Fibroblast of villous mesenchyme (primary cell): ENCODE data around the gene TWF2. TPM values are rescaled to one million over a fixed set of nuclear protein-coding genes. Genes with fewer than 3 reads are reported as not detected.
"Not testable (repeated sequence)": the region's sequence is repeated elsewhere in the genome, so short reads cannot be mapped to it uniquely, and the experiment has no call there.

Experiments
- DNase-seq: peaks from one replicate; pipeline ENCODE4 v3.0.0-alpha.2; 2010; ENCODE audit warnings: low read depth
- H3K4me3 ChIP-seq: 2 replicates; pipeline ENCODE4 v1.5.1; 2011; ENCODE audit warnings: low read depth, mild to moderate bottlenecking, low read length
- total RNA-seq: library from RNA; depleted of rRNA; stranded (reverse); fragments of >200 nt; gene quantifications from 2 replicates; pipeline ENCODE4 v1.2.3, GENCODE V29; 2012
- TF ChIP-seq, protein P1 (sequence below): IDR thresholded peaks from 2 replicates; pipeline ENCODE4 v1.5.1; 2012; ENCODE audit warnings: low read depth, mild to moderate bottlenecking, low read length; ENCODE audit not compliant: insufficient read depth

The TWF2 gene
- total RNA-seq: 75.6 and 130 TPM in 2 replicates

DNA sequence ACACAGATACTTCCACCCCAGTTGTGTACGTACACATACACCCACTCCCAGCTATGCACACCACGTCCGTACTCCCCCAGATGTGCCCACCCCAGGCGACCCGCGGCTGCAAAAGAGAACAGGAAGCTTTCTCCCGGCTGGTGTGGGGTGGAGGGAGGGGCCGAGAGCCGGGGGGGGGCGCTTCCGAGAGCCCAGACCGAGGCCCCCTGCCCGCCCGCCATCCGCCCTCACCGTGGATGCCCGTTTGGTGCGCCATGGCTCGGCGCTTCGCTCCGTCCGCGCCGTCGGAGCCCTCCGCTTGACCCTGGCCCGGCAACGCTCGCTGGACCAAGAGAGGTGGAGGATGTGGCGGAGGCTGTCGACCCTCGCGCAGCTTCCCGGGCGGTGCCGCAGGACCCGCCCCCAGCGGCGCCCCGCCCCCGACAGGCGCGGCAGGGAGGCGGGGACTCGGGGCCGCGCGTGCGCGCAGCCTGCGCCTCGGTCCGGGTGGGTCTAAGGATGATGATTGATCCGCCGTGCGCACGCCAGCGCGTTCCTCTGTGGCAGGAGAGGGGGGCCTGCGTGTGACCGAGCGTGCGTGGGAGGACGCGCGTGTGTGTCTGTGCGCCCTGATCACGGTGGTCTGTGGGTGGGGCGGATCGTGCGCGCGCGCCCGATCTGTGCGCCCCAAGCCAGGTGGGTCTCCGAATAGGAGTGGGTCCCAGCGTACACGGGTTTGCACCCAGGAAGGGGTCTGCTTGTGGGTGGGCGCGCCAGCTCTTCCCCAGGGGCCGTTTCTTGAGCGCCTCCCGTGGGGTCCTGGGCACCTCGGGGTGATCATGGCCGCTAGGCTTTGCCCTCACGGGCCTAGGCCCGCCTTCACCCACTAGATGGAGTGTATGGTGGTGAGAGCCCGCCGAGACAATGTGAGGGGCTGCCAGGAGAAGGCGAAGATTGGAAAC is at the start of gene TWF2:
Gene TWF2, minus strand, starts transcription at position 398 of the 941 bp plus-strand sequence. Its CDS starts 142 bp downstream, at position 256.
- TF ChIP-seq, protein P1, sequence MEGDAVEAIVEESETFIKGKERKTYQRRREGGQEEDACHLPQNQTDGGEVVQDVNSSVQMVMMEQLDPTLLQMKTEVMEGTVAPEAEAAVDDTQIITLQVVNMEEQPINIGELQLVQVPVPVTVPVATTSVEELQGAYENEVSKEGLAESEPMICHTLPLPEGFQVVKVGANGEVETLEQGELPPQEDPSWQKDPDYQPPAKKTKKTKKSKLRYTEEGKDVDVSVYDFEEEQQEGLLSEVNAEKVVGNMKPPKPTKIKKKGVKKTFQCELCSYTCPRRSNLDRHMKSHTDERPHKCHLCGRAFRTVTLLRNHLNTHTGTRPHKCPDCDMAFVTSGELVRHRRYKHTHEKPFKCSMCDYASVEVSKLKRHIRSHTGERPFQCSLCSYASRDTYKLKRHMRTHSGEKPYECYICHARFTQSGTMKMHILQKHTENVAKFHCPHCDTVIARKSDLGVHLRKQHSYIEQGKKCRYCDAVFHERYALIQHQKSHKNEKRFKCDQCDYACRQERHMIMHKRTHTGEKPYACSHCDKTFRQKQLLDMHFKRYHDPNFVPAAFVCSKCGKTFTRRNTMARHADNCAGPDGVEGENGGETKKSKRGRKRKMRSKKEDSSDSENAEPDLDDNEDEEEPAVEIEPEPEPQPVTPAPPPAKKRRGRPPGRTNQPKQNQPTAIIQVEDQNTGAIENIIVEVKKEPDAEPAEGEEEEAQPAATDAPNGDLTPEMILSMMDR: peak; percentile 51
- H3K4me3 ChIP-seq: peak within 1 kb of the TSS; percentile 80
- peak; percentile 74 for DNase-seq

DNA sequence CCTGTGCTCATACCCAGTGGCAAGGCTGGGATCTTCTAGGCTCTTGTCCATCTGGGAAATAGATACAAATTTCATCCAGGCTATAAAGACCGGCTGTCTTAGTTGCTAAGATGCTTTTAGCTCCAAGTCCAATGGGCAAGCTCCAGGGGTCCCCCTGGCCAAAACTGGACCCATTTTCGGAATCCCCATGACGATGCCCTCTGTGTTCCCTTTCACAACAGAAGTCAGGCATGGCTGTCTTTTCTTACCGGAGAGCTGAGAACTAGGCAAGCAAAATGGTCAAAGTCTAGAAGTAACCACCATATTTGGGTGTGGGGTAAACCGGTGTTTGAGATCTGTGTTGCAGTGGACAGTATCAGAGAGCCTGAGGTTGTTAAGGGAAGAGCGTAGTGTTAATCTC is 49.7 kb upstream of the TWF2 start:
- peak overlapping the region; percentile 96 for H3K4me3 ChIP-seq
- TF ChIP-seq, protein P1: no peak

DNA sequence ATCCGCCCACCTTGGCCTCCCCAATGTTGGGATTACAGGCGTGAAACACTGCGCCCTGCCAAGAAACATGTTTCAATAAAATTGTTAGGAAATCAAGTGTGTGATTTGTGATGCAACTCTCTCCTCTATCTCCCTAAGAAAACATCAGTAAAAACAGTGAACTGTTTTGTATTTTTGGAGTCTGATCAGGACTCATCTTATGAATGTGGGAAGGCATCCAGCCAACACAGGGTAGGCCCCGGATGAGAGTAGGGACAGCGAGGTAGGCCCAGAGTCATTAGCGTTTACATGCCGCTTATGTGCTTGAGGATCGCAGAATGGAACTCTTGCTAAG is 47.8 kb upstream of the TWF2 start:
- TF ChIP-seq, protein P1: no peak
- peak; percentile 43 for DNase-seq
- peak overlapping the region; percentile 96 for H3K4me3 ChIP-seq

More for the DNA sequence above, 49.7 kb upstream of the TWF2 start:
- DNase-seq: no peak

DNA sequence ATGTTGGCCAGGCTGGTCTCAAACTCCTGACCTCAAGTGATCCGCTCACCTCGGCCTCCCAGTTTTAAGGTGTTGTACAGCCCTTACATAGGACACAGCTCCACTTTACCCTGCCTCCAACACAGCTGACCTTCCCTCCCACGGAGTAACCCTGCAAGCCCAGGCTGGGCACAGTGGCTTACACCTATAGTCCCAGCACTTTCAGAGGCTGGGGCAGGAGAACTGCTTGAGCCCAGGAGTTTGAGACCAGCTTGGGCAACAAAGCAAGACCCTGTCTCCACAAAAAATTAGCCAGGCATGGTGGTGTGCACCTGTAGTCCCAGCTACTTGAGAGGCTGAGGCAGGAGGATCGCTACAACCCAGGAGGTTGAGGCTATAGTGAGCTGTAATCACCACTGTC is 45.1 kb upstream of the TWF2 start:
- H3K4me3 ChIP-seq, DNase-seq: not testable (repeated sequence)

DNA sequence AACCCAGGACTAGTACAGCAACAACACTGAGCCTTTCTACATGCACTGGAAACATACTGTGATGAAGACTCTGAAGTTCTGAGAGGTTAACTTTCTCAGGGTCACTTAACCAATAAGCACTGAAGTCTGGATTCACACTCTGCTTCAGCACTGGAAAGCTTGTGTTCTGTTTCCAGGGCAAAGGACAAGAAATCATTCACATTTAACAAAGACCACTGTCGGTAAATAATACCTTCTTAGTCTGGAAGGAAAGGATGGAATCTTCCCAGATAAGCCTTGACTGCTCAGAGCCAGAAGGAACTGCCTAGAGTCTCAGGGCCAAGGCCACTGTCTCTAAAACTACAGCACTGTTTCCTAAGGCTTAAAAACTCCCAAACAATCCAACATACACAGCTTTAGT is 44.3 kb upstream of the TWF2 start:
- no peak overlapping the region for H3K4me3 ChIP-seq
- DNase-seq: no peak
- TF ChIP-seq, protein P1: no peak

DNA sequence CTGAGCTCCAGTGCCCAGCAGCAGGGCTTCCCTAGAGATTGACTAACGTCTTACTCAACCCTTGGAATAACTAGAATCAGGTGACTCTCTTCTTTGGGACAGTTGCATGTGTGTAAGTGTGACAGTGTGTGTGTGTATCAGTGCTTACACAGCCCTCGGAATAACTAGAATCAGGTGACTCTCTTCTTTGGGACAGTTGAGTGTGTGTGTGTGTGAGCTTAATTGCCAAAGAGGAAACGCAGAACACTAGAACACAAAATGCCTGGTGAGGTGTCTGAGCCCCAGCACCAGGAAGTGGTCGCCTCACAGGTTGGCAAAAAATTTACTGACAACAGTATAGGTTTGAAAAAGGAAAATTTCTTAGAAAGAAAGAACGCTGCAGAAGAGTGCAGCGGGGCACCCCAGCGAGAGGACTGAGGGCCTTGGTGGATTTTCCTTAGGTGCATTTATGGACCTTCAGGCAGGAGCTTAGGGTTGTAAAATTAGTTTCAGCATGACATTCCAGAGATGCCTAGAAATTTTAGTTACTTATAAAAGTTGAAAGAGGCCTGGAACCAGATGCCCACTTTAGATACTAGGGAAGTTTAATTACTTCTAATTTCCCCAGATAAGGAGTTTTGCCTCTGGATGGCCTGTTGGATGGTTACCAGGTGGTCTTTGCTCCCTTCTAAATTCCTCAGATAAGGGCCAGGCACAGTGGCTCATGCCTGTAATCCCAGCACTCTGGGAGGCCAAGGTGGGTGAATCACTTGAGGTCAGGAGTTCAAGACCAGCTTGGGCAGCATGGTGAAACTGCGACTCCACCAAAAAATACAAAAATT is 43.2 kb upstream of the TWF2 start:
- no peak overlapping the region for H3K4me3 ChIP-seq
- peak; percentile 72 for DNase-seq
- TF ChIP-seq, protein P1: no peak

DNA sequence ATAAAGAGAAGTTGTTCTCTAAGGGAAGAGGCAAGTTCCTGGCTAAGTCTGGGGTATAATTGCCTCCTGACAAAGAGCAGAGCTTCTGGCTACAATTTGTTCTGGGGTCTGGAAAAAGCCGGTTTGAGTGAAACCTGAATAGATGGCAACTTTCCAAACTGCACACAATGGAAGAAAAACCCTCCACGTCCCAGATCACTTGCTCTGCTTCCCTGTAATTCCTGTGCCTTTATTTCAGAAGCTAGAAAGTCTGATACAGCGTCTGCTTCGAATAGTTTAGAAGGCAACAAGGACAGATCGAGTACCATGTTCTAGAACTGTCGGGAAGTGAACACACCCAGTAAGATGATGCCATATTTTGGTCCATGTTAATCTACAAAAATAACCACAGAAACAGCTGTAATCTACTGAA is 41.1 kb upstream of the TWF2 start:
- peak; percentile 53 for DNase-seq

More for the DNA sequence above, 41.1 kb upstream of the TWF2 start:
- TF ChIP-seq, protein P1: no peak
- H3K4me3 ChIP-seq: no peak overlapping the region
